GM21528 (cell line): Measurements from ENCODE around the gene CTLA4.

ENCODE experiments used
- ATAC-seq: cut with Tn5 transposase; IDR thresholded peaks from one replicate; pipeline ENCODE4 v1.9.1; 2021; ENCODE audit warnings: mild to moderate bottlenecking, moderate library complexity; ENCODE audit not compliant: unreplicated experiment, low FRiP score

CTLA4 gene

DNA sequence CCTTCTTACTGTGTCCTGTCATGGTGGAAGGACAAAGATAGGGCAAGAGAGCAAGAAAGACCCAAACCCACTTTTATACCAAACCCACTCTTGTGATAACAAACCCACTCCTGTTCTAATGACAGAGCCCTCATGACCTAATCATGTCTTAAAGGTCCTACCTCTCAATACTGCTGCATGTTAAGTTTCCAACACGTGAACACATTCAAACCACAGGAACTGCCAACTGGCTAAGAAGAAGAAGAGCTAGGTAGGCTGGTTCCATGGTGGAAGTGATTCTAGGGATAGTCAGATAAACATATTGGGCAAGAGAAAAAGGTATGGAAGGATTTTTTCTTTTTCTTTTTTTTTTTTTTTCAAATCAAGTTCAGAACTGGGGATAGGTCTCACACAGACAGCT is 22.0 kb downstream of the CTLA4 start:
- no peak for ATAC-seq

DNA sequence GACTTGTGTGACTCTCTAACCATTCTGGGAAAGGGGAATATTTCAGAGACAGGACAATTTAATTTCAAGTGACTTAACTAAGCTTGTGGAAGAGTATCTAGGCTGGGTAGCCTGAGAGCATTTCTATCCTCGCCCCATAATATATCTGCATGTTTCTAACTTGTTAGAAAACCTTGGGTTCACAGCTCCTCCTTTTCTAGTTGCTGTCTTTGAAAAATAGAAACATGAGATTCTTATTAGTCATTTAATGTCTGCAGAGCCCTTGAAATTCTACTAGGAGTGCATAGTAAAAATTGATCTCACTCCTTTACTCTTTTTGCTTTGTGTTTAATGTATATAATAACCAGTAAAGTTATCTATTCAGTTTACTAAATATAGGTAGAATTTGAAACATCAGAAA is 22.4 kb downstream of the CTLA4 start:
- no peak for ATAC-seq

DNA sequence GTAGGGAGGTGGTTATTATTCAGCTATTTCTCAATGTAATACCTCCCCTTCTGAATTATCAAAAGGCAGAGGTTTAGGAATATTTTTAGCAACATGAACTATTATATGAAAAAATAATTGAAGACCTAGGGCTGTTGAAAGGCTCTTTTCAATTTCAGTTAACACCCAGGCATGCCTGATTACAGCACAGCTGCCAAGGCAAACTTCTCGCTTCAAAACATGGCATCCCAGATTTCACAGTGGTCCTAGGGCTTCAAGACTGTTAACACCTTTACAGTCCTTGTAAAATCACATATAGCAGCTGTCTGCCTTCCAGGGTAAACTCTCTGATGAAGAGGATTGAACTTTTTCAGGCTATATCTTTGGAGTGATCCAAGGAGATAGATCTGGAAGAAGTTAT is 23.2 kb downstream of the CTLA4 start:
- ATAC-seq = no peak

DNA sequence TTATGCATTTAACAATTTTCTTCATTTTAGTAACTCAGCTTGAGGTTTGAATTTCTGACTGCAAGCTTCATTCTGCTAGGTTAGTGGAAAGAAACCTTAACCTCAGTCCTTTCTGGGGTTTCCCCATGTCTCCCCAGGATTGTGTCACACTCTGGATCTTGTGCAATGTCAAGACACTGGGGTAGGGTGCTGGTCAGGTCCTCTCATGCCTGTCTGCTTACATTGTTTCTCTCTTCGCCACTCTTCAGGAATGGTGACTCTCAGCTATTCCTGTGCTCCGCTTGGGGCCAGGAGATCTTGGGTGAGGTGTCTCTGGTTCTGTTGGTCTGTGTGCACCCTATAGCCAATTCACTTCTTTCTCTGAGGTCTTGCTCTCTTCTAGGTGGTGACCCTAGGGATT is 23.9 kb downstream of the CTLA4 start:
- ATAC-seq = no peak

DNA sequence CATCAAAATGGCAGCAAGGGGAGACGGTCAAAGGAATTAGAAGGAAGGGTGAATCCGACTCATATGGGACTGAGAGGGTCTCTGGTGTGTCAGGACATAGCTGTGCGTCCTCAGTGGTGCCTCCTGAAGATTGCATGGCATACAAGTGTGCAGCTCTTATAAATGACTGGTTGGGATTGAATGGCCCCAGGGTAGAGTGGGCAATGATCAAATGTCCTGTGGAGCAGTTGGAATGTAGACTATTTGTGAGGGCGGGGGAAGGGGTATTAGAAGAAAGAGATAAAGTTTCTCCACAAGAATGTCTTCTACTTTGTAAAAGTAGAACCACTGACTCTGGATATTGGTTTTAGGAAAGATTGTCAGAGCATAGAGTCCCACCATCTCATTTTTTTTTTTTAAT is 24.6 kb downstream of the CTLA4 start:
- ATAC-seq = no peak

DNA sequence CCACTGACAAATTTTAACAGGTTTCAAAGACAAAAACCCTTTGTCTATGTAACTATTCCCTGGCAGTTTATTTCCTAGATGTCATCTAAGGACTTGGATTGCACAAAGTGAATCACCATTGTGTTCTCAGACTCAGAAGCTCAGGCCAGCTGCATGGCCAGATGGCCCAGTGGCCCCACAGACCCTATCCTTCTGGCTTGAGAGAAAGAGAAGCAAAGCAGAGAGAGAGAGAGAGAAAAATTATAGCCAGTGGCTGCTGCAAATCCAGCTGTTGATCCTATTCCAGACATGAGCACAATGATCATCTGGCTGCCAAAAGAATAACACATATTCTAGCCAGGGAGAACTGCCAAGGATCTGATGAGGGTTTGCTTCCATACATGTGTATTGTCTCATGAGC is 25.8 kb downstream of the CTLA4 start:
- no peak for ATAC-seq

DNA sequence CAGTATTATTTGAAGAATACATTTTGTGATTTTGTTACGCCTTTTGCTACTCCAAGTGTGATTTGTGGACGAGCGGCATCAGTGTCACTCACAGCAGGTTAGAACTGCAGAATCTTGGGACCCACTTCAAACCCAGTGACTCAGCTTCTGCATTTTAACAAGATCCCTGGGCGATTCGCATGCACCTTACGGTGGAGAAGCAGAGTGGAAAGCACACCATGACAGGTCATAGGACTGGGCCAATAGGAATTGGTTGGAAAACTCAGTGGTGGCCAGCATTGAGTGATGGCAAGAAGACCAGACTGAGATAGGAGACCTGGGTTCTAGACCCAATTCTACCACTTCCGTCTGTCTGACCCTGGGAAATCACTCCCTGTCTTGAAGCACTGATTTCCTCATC is 26.3 kb downstream of the CTLA4 start:
- ATAC-seq = no peak

DNA sequence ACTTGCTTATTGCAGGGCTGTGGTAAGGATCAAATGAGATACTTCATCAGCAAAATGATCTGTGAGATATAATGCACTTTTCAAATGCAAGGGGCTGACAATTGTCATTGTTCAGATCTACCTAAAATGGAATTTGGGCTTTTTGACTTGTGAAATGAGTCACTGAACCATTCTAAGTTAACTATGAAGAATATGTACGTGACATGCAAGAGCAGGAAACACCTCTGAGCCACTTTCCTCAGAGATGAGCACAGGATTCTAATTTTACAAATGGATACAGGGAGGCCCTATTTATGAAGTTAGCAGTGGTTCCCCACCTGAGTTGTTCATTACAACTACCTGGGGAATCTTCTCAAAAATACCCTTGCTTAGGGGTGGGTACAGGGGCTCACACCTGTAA is 26.7 kb downstream of the CTLA4 start:
- ATAC-seq = no peak

DNA sequence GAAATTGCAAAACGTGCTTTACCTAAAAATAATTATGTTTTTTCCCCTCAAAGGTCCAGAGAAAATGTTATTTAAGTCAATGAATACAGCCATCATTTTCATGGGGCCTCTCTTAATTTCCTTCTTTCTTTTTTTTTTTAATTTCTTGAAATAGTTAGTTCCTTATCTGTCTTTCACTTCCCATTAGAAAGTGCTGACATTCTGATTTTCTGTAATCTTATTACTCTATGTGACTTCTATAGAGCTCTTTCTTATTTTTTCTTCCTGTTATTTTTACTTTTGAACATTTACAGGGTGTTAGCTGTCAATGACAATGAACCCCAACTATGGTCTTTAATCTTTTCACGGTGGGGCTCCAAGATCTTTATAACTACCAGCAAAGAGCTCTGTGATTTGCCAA is 30.0 kb downstream of the CTLA4 start:
- ATAC-seq = no peak

DNA sequence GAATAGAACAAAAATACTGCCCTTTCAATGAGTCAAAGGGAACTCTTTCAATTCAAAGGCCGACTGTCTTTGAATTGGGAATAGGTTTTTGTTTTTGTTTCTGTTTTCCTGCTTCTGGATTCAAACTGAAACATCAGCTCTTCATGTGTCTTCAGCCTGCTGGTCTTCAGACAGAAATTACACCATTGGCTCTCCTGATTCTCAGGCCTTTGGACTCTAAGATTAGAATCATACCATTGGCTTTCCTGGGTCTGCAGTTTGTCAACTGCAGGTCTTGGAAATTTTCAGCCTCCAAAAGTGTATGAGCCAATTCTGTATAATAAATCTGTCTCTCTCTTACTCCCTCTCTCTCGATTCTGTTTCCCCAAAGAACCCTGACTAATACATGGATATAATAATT is 31.1 kb downstream of the CTLA4 start:
- no peak for ATAC-seq

DNA sequence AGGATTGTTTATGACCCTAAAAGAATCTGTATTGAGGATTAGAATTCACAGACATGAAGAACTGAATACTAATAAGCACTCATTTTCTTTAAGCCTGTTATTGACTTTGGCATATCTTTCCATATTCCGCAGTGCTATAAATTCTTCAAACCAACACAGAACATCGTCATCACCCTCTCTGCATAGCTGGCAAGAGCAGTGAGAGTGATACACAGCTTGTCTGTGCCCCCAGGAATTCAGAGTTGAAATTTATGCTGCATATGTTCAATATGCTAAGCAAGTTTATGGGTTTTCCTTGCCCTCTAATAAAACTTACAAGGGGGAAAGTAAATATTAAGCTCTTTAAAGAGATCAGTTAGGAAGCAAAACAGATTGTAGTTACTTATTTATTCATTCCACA is 32.7 kb downstream of the CTLA4 start:
- no peak for ATAC-seq

DNA sequence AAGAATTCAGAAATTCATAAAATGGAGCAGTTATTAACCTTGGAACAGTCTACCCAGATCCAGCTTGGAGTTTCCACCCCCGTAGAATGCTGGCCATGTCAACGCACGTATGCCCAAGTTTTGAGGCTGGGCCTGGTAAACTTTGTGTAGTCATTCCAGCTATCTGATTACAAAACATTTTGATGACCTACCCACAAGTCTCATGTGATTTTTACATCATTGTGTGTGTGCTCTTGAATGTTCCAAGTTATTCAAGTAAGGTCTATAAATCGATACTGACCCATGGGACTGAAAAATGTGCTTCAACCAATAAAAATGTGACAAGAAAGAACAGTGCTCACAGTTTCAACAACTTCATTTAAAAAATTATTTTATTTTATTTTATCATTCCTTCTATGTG is 36.5 kb downstream of the CTLA4 start:
- no peak for ATAC-seq

DNA sequence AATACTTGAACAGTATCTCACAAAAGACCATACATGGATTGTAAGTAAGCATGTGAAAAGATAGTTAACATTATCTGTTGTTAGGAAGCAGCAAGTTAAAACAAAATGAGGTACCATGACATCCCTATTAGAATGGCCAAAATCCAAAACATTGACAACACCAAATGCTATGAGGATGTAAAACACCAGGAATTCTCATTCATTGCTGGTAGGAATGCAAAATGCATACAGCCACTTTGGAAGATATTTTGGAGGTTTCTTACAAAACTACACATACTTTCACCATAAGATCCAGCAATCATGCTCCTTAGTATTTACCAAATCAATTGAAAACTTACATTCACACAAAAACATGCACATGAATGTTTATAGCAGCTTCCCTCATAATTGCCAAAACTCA is 38.1 kb downstream of the CTLA4 start:
- ATAC-seq = no peak

DNA sequence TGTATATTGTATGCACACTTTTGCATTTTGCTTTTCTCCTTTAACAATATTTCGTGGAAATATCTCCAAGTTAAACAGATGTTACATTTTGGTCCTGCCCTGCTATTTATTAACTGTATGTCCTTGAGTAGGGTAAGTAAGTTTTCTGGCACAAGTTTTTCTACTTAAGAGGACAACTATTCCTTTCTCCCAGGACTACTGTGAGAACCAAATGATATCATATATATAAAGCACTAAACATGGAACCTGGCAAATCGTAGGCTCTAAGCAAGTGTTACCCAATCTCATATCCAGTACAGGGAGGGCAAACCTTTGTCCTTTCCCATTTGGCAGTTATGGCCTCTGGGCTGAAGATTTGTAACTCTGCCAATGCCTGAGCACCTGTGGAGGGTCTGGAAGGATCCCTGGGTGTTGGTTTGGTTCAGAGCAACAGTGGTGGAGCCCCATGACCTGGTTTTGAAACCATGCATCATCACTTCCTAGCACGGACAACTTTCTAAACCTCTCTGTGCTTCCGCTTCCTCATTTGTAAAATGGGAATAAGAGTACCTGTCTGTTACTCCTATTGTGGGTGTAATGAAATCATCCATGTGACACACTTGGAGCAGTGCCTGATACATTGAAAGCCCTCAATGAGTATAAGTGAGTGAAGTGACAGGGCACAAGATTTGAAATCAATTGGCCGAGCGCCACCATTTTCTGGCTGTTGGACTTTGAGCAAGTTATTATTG is 40.7 kb downstream of the CTLA4 start:
- ATAC-seq = no peak

DNA sequence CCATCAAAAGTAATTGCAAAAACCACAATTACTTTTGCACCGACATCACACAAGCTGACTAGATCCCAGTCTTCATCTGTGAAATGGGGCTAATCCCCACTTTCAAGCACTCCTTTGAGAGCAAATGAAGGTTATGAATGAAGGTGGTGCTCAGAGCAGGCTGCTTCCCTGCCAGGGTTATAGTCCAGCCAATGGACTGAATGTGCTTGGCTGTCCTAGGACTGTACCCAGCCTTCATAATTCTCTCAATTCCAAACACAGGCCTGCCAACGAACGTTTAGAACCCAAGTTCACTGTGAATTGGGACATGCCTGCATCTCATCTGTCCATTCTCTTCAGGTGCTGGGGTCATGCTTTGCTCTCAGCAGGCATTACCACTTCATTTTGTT is 41.2 kb downstream of the CTLA4 start:
- ATAC-seq = no peak

DNA sequence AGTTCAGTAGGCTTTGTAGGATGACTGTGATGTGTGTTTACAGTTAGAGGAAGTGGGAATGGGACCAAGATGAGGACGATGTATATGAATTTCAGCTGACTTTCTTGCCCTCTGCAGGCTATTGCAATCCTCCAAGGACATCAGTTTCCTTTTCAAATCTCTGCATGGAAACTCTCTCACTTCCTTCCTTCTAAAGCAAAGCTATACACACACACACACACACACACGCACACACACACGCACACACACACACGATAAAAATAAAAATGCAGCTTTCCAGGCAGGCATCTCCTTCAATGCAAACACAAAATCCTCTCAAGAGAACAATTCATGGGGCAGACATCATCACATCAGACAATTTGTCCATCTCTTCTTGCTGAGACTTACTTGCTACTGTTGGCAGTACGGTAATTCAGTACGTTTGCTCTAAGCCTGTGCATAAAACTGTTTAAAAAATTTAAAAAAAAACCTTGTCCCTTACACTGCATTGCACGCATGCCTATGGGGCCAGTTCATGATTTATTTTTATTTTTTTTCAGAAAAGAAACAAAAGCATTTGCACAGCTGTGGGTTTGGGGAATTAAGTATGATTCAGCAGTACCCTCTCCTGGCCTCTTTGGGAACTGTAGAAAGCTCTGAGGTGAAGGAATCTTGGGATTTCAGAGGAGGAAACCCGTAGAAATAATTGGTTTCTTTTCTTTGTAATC is 41.8 kb downstream of the CTLA4 start:
- ATAC-seq = no peak

DNA sequence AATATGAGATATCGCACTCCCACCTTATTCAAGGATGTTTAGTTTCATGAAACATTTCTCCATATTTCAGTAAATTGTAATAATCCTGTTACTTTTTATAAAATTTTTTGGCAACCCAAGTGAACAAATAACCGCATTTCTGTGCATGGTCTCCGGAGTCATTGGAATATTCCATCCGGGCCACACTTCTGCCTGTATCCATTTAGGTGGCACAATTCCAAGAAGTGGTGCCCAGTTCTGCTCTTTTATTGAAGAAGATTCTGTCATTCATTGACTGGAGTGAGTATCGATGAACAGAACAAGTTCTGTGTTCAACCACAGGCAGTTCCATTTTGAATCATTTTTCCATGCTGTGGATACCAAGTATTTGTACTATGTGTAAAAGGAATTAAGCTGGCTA is 42.4 kb downstream of the CTLA4 start:
- no peak for ATAC-seq

DNA sequence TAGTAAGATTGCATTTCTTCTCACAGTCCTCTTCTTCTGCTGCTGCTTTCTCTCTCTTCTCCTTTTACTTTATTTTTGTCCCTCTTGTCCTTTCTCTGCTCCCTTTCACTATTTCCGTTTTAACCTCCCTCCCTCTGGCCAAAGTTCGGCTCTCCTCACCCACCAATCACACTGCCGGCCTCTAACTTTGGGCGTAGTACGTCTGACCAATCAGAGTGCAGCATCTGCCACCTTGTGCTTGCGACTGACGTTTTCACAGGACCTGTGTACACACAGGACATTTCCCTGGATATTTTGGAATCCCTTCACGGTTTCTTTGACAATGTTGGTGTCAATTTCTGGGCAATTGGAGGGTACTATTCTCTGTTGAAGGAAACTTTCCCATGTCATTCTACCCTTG is 46.4 kb downstream of the CTLA4 start:
- ATAC-seq = no peak

DNA sequence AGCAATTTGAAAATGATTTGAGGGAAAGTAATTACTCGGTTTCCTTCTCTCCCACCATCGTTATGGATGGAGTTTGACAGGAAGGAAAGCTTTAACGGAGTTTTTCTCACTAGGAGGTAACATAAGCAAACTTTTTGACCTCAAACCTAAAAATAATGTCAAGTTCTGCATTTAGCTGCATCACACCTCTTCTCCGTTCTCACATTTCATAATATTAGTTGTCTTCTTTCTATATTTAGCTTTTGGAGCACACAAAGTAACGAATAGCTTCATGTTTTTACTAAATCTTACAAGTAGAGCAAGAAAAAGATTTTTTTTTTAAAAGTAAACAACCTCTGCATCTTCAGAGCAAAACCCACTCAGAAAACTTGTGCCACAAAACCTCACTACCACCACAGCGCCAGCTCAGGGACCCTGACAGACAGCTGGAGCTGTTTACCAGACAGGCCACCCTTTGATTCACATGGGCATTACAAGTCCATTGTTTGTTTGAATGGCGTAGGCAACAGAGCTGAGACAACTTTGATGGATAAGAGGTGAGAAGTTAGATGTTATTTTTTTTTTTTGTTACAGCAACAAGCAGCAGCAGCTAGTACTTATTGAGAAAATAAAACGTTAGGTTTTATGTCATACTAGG is 47.1 kb downstream of the CTLA4 start:
- ATAC-seq = no peak

DNA sequence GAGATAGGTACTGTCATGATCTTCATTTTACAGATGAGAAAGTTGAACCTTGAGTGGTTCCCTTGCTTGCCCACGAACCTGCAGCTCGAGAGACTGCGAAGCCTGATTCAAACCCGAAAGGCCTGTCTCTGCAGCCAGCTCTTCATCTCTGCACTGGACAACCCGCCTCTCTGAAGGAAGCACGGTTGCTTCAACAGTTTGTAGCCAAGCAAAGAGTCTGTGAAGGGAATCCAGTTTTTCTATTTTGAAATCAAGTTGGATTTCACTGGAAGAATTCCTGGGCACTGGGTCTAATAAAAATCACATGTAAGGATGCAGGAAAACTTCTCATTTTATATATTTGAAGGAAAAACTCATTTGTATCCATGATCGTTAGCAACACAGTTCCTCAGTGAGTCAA is 47.7 kb downstream of the CTLA4 start:
- no peak for ATAC-seq

DNA sequence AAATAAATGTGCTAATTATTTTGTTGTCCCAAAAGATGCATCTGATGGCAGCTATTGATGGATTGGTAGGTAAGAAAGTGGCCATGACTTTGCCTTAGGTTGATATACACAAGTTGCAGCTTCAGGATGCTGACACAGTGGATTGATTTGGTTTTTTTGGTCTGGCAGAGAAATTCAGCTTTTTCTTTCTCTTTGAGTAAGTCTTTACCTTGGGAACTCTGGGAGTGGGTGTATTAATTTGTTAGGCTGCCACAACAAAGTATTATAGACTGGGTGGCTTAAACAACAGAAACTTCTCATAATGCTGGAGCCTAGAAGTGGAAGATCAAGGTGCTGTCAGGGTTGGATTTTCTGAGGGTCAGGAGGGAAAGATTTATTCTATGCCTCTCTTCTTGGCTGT is 49.2 kb downstream of the CTLA4 start:
- no peak for ATAC-seq

DNA sequence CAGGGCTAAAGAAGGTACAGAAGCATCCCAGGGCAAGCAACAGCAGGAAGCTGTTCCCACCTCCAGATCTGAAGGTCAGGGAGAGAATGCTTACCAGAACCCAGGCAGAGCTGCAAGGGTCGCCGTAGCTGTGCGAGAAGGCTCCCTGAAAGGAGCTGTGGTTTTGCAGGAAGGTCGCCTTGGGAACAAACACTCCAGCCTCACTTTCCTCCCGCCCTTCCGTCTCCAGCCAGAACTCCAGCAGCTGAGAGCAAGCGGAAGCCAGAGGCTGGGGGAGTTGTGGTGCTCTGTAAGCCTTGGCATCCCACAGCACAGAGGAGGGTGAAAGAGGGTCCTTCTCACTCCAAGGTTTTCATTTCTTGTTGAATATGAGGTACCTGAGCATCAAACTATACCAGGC is 50.7 kb downstream of the CTLA4 start:
- no peak for ATAC-seq
